ENCODE measurements around the gene KLC4. TPM values are rescaled to one million over a fixed set of nuclear protein-coding genes. Genes with fewer than 3 reads are reported as not detected.

KLC4 gene
- total and polyA plus RNA-seq, 11 donors = 18.8 to 35.4 (median 26.9) TPM

DNA sequence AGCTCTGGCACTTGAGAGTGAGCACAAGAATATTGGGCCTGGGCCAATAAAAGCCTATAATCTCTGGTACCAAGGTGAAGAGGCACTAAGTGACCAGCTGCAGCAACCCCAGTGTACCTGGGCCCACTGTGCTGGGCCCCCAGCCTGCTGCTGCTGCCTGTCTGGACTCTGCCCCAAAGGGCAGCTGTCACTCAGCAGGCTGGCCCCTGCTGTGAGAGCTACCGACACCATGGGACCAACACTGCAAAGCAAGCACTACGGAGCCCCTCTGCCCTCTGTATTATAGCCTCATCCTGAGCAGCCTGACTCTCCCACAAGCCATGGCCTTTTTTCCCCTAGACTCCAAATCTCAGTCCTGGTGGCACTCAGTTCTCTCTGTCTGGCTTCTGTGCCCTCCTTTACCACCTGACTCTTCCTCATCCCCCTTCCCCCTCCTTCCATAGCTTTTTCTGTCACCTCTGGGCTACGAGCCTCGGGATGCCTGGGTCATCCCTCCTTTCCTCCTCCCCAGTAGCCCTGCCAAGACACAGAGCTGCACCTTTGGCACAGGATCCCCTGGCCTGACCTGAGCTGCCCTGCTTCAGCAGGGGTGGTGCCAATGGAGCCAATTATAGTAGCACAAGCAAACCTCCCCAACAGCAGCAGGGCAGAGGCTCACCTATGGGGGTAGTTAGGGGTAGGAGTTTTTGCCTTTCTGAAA is 23.8 kb upstream of the KLC4 start:
- TF ChIP-seq, protein P1, sequence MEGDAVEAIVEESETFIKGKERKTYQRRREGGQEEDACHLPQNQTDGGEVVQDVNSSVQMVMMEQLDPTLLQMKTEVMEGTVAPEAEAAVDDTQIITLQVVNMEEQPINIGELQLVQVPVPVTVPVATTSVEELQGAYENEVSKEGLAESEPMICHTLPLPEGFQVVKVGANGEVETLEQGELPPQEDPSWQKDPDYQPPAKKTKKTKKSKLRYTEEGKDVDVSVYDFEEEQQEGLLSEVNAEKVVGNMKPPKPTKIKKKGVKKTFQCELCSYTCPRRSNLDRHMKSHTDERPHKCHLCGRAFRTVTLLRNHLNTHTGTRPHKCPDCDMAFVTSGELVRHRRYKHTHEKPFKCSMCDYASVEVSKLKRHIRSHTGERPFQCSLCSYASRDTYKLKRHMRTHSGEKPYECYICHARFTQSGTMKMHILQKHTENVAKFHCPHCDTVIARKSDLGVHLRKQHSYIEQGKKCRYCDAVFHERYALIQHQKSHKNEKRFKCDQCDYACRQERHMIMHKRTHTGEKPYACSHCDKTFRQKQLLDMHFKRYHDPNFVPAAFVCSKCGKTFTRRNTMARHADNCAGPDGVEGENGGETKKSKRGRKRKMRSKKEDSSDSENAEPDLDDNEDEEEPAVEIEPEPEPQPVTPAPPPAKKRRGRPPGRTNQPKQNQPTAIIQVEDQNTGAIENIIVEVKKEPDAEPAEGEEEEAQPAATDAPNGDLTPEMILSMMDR (IDR thresholded peaks at IDR 0.05) = no peak
- no peak for TF ChIP-seq POLR2A (IDR thresholded peaks at IDR 0.05)
- ATAC-seq = peak; percentile 88 to 96 (median 92)
- intact Hi-C loops (cut with DNase I) = no loop called here
- Histone ChIP-seq H3K36me3 (peaks cover 0 to 88% (median 72%) of the 10 kb centered on the region in 9 donors), H3K9me3 (no peaks in the 10 kb centered on the region), H3K27me3 (no peaks in the 10 kb centered on the region), H3K4me1 (peaks cover 0 to 24% (median 5%) of the 10 kb centered on the region in 12 donors), H3K27ac (peak overlapping the region in 11 of 12 donors; percentile 7 to 80 (median 55)), H3K4me3 (no peak overlapping the region)
- WGBS, 4 donors = 34 to 48% (median 40%) methylated on average over 4 of the region's 4 CpGs
- peak in 4 of 5 donors; percentile 65 to 87 (median 77) for DNase-seq

DNA sequence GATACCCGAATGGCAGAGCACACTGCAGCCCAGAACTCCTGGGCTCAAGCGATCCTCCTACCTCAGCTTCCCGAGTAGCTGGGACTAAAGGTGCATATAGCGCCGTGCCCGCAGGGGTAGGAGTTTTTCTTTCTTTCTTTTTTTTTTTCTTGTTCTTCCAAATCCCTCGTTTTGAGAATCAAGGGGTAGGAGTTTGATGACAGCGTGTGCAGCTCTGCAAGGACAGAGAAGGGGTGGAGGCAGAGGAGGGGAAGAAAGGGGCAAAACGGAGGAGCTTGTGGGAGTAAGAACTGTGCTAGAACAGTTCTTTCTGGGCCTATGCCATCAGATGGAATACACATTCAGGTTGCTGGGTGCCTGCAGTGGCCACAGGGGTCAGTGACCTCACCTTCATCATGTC is 22.7 kb upstream of the KLC4 start:
- H3K36me3 ChIP-seq = peaks cover 0 to 84% (median 68%) of the 10 kb centered on the region in 9 donors

DNA sequence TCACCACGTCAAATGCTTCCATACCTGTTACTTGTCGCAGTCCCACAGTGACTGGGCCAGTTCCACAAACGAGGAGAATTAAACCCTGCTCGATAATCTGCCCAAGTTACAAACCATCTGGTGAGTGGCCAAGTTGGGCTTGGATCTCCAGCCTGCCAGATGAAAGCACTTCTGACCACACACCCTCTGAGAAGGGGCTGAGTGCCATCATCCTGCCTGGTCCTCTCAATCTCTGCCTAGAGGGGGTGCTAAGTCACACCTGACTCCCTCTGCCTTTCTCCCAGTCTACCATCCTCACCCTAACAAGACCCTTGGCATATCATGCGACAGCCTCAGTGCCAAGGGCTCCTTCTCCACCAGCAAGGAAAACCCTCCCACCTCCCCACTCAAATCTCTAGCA is 22.2 kb upstream of the KLC4 start:
- intact Hi-C loops (cut with DNase I) = no loop called here
- no peak overlapping the region for H3K4me3 ChIP-seq
- no peaks in the 10 kb centered on the region for H3K9me3 ChIP-seq
- ATAC-seq = peak in 3 of 4 donors; percentile 28 to 42 (median 41)
- no peaks in the 10 kb centered on the region for H3K27me3 ChIP-seq
- H3K36me3 ChIP-seq = peaks cover 0 to 82% (median 64%) of the 10 kb centered on the region in 9 donors
- H3K27ac ChIP-seq = peak overlapping the region in 4 of 12 donors; percentile 6 to 53 (median 36)
- no peak for TF ChIP-seq POLR2A (IDR thresholded peaks at IDR 0.05)
- TF ChIP-seq, protein P1 (IDR thresholded peaks at IDR 0.05) = no peak
- 49 to 67% (median 59%) methylated on average over 5 of the region's 5 CpGs for whole genome bisulfite sequencing, 4 donors
- H3K4me1 ChIP-seq = peaks cover 0 to 24% (median 5%) of the 10 kb centered on the region in 12 donors
- DNase-seq = no peak

More for the DNA sequence above, 22.7 kb upstream of the KLC4 start:
- WGBS, 4 donors = 90 to 92% (median 91%) methylated on average over 9 of the region's 9 CpGs
- Histone ChIP-seq H3K9me3 (no peaks in the 10 kb centered on the region), H3K27ac (peak overlapping the region in 5 of 12 donors; percentile 6 to 80 (median 53)), H3K4me1 (peaks cover 0 to 24% (median 5%) of the 10 kb centered on the region in 12 donors), H3K4me3 (no peak overlapping the region), H3K27me3 (no peaks in the 10 kb centered on the region)
- ATAC-seq (no peak), DNase-seq (no peak)
- no peak for TF ChIP-seq POLR2A (IDR thresholded peaks at IDR 0.05)
- TF ChIP-seq, protein P1 (IDR thresholded peaks at IDR 0.05) = no peak
- intact Hi-C loops (cut with DNase I) = no loop called here

DNA sequence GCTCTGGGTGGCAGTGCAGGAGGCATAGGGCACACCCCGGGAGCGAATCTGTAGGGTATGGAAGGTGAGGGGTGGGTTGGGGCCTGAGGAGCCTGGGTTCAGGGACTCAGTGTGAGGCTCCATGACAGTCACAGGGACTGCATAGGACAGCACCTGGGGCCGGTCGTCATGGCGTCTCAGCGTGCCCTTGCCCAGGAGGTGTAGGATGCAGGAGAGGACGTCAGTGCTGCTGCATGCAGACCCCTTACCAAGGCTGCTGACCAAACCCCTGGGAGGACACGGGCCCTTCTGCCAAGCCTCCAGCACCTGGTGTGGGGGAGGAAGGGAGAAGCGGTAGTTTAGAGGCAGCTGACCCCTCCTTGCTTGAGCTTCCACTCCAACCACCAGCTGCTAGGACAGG is 21.7 kb upstream of the KLC4 start:
- no peak for DNase-seq
- H3K27ac ChIP-seq = peak overlapping the region in 1 of 12 donors; percentile 53
- no peak overlapping the region for H3K4me3 ChIP-seq
- peaks cover 0 to 24% (median 5%) of the 10 kb centered on the region in 12 donors for H3K4me1 ChIP-seq
- TF ChIP-seq, protein P1 (IDR thresholded peaks at IDR 0.05) = no peak
- no peak for TF ChIP-seq POLR2A (IDR thresholded peaks at IDR 0.05)
- H3K36me3 ChIP-seq = peaks cover 0 to 83% (median 62%) of the 10 kb centered on the region in 9 donors
- WGBS, 4 donors = 80 to 84% (median 83%) methylated on average over 9 of the region's 9 CpGs
- no peaks in the 10 kb centered on the region for H3K9me3 ChIP-seq
- intact Hi-C loops (cut with DNase I) = no loop called here
- ATAC-seq = no peak
- H3K27me3 ChIP-seq = no peaks in the 10 kb centered on the region

Measured in heart left ventricle (tissue), 16 donors.